Measurements from ENCODE around the gene ANKRD34A. TPM values are rescaled to one million over a fixed set of nuclear protein-coding genes. Genes with fewer than 3 reads are reported as not detected.

Gene ANKRD34A
- polyA plus RNA-seq, 4 donors, result 0.31 to 1.1 (median 0.51) TPM

DNA sequence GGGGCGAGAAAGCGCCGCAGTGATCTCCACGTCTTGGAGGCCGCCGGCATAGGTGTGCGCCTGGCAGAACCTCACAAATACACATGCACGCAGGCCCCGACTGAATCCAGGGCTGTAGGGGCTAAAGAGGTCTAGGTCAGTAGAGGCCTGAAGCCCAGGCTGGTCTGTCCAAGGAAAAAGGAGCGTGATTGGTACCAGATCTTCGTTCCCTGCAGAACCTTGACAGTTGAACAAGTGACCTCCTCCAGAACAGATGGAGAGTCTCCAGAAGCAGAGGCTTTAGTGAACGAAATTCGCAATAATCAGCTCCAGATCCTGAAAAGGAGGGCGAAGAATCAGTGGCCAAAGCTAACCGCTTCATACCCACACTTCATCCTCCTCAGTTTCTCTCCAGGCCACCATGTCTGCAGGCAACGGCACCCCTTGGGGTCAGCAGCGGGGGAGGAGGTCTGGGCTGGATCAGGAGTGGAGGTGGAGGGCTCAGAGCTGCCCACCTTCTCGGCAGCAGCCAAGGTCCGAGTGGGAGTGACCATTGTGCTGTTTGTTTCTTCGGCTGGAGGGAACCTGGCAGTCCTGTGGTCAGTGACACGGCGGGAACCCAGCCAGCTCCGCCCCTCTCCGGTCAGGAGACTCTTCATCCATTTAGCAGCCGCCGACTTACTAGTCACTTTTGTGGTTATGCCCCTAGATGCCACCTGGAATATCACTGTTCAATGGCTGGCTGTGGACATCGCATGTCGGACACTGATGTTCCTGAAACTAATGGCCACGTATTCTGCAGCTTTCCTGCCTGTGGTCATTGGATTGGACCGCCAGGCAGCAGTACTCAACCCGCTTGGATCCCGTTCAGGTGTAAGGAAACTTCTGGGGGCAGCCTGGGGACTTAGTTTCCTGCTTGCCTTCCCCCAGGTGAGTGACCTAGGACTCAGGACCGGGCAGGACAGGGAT, 45.1 kb downstream of the ANKRD34A start:
- Histone ChIP-seq H3K27me3 (ENCODE audit: control insufficient read depth in 3 of 3, insufficient read depth in 3 of 3, low read length in 3 of 3) (no peaks in the 10 kb centered on the region), H3K27ac (ENCODE audit: low read depth in 1 of 3, low read length in 2 of 3) (peak overlapping the region; percentile 13 to 95 (median 90)), H3K9me3 (ENCODE audit: control insufficient read depth in 2 of 2, insufficient read depth in 1 of 2, low read depth in 1 of 2, low read length in 1 of 2) (no peaks in the 10 kb centered on the region), H3K4me1 (ENCODE audit: control insufficient read depth in 3 of 3, insufficient read depth in 2 of 3, low read depth in 1 of 3, low read length in 2 of 3) (peaks cover 0 to 18% (median 4%) of the 10 kb centered on the region in 3 donors), H3K4me3 (ENCODE audit: low read depth in 1 of 3, low read length in 3 of 3) (peak overlapping the region; percentile 58 to 98 (median 59)), H3K36me3 (ENCODE audit: control insufficient read depth in 3 of 3, insufficient read depth in 2 of 3, low read depth in 1 of 3, low read length in 3 of 3) (peaks cover 0 to 17% (median 0%) of the 10 kb centered on the region in 3 donors)
- DNase-seq (peak; percentile 45 to 68), FAIRE-seq (no peak)
- WGBS, 3 donors, result 5 to 10% (median 6%) methylated on average over 33 of the region's 33 CpGs

DNA sequence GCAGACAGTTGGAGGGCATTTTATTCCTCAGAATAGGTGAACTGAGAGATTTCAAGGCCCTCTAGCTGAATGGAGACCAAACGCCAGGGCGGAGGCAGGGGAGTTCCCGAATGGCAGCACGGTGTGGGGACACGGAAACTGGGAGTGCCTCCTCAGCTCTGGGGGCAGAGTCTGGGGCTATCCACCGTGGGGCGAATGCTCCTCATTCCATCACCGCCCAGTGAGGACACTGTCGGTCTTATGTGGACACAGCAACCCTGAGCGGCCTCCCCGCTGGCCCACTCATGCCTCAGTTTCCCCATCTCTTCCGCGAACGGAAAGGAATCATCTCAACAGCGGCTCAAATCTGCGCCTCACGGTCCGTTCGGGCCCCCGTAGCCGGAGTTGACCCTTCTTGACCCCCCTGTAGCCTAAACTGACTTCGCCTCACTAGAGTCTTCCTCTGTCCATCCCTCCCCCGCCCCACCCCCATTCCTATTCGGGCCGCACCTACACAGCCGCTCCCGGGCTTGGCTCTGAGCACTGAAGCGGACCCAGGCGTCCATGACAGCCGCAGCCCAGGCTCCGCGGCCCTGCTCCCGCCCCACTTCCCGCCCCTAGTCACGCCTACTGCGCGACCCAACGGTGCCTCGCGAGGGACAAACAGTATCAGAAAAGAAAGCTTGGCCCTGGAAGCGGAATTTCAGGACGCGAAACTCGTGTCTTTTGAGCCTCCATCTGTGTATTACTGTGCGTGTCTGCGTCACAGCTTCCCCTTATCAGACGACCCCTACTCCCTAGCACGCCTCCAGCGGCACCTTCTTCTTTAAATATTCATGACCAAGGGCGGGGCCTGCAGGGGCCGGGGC, 46.0 kb downstream of the ANKRD34A start, which contains the start of gene PEX11B:
Gene PEX11B, minus strand, starts transcription at position 574 of the 848 bp plus-strand sequence. Its CDS starts 29 bp downstream, at position 545.
- peaks cover 0 to 18% (median 4%) of the 10 kb centered on the region in 3 donors for H3K4me1 ChIP-seq (ENCODE audit: control insufficient read depth in 3 of 3, insufficient read depth in 2 of 3, low read depth in 1 of 3, low read length in 2 of 3)
- peak; percentile 90 to 96 for DNase-seq
- 0 to 1% (median 1%) methylated on average over 44 to 51 of the region's 51 CpGs for WGBS, 3 donors
- H3K9me3 ChIP-seq (ENCODE audit: control insufficient read depth in 2 of 2, insufficient read depth in 1 of 2, low read depth in 1 of 2, low read length in 1 of 2), result no peaks in the 10 kb centered on the region
- no peak for FAIRE-seq
- no peaks in the 10 kb centered on the region for H3K27me3 ChIP-seq (ENCODE audit: control insufficient read depth in 3 of 3, insufficient read depth in 3 of 3, low read length in 3 of 3)
- H3K4me3 ChIP-seq (ENCODE audit: low read depth in 1 of 3, low read length in 3 of 3), result peak within 1 kb of the TSS; percentile 58 to 98 (median 59)
- peaks cover 0 to 17% (median 2%) of the 10 kb centered on the region in 3 donors for H3K36me3 ChIP-seq (ENCODE audit: control insufficient read depth in 3 of 3, insufficient read depth in 2 of 3, low read depth in 1 of 3, low read length in 3 of 3)
- H3K27ac ChIP-seq (ENCODE audit: low read depth in 1 of 3, low read length in 2 of 3), result peak within 1 kb of the TSS; percentile 56 to 95 (median 90)

DNA sequence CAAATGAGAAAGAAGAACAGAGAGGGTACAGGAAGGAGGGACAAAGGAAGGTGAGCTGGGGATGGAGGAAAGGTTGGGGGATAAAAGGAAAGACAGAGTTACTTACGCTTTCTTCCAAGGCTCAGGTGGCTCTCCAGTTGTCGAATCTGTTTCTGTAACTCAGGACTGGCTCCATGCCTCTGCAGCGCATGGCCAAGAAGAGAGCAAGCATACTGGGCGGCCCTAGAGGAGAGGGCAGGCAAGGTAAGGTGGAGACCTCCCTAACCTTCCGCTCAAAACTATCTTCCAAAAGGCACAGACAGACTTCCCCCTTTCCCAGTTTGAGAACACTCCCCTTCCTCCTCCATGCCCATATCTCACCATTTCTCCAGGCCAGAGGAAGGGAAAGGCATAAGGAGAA, 46.8 kb downstream of the ANKRD34A start:
- DNase-seq (no peak), FAIRE-seq (no peak)
- H3K4me1 ChIP-seq (ENCODE audit: control insufficient read depth in 3 of 3, insufficient read depth in 2 of 3, low read depth in 1 of 3, low read length in 2 of 3), result peaks cover 0 to 18% (median 4%) of the 10 kb centered on the region in 3 donors
- H3K4me3 ChIP-seq (ENCODE audit: low read depth in 1 of 3, low read length in 3 of 3), result peak overlapping the region; percentile 58 to 98 (median 59)
- H3K36me3 ChIP-seq (ENCODE audit: control insufficient read depth in 3 of 3, insufficient read depth in 2 of 3, low read depth in 1 of 3, low read length in 3 of 3), result peaks cover 0 to 17% (median 2%) of the 10 kb centered on the region in 3 donors
- H3K27me3 ChIP-seq (ENCODE audit: control insufficient read depth in 3 of 3, insufficient read depth in 3 of 3, low read length in 3 of 3), result no peaks in the 10 kb centered on the region
- peak overlapping the region in 2 of 3 donors; percentile 11 to 90 for H3K27ac ChIP-seq (ENCODE audit: low read depth in 1 of 3, low read length in 2 of 3)
- H3K9me3 ChIP-seq (ENCODE audit: control insufficient read depth in 2 of 2, insufficient read depth in 1 of 2, low read depth in 1 of 2, low read length in 1 of 2), result no peaks in the 10 kb centered on the region
- WGBS, 3 donors, result 75 to 84% (median 83%) methylated on average over 5 of the region's 5 CpGs

DNA sequence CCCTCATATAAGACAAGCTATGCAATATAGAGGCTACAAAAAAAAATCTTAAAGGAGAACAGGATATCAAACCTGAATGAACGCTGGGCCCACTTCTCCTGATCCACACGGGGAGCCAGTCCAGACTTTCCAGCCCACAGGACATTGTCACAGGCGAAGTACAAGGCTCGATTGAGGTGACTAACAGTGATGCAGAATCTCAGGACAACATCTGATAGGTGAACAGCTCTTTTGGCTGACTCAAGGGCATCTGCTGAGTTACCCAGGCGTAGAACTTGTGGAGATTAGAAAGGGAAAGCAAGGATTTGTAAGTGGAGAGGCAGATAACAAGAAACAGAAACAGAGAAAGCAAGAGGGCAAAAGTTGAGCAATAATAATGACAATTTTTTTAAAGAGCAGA, 47.6 kb downstream of the ANKRD34A start:
- FAIRE-seq (no peak), DNase-seq (no peak)
- Histone ChIP-seq H3K36me3 (ENCODE audit: control insufficient read depth in 3 of 3, insufficient read depth in 2 of 3, low read depth in 1 of 3, low read length in 3 of 3) (peaks cover 4 to 20% (median 8%) of the 10 kb centered on the region in 3 donors), H3K4me3 (ENCODE audit: low read depth in 1 of 3, low read length in 3 of 3) (no peak overlapping the region), H3K4me1 (ENCODE audit: control insufficient read depth in 3 of 3, insufficient read depth in 2 of 3, low read depth in 1 of 3, low read length in 2 of 3) (peaks cover 0 to 18% (median 4%) of the 10 kb centered on the region in 3 donors), H3K27me3 (ENCODE audit: control insufficient read depth in 3 of 3, insufficient read depth in 3 of 3, low read length in 3 of 3) (no peaks in the 10 kb centered on the region), H3K27ac (ENCODE audit: low read depth in 1 of 3, low read length in 2 of 3) (no peak overlapping the region), H3K9me3 (ENCODE audit: control insufficient read depth in 2 of 2, insufficient read depth in 1 of 2, low read depth in 1 of 2, low read length in 1 of 2) (no peaks in the 10 kb centered on the region)
- 65 to 77% (median 67%) methylated on average over 5 of the region's 5 CpGs for WGBS, 3 donors

DNA sequence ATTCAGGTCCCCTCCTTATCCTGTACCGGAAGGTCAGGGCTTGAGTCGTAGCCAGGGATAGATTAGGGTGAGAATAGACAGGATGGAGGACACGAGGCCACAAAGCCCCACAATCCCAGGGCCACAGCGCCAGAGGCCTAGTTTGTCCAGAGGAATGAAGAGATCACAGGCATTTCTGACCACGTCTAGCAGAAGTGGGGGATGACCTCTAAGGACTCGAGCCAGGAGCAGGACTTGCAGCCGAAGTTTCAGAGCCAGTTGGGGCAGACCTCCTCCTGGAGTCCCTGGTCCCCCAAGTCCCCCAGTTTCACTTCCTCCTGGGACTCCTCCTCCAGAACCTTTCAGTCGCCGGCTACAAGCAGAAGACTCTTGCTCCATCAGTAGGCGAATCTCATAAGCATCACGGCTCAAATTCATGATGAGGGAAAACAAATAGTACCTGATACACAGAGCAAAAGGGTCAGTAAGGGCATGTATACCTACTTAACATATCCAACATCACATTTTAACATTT, 52.2 kb downstream of the ANKRD34A start:
- peaks cover 6 to 22% (median 8%) of the 10 kb centered on the region in 3 donors for H3K36me3 ChIP-seq (ENCODE audit: control insufficient read depth in 3 of 3, insufficient read depth in 2 of 3, low read depth in 1 of 3, low read length in 3 of 3)
- no peaks in the 10 kb centered on the region for H3K27me3 ChIP-seq (ENCODE audit: control insufficient read depth in 3 of 3, insufficient read depth in 3 of 3, low read length in 3 of 3)
- H3K4me1 ChIP-seq (ENCODE audit: control insufficient read depth in 3 of 3, insufficient read depth in 2 of 3, low read depth in 1 of 3, low read length in 2 of 3), result no peaks in the 10 kb centered on the region
- no peak for DNase-seq
- FAIRE-seq, result no peak
- H3K9me3 ChIP-seq (ENCODE audit: control insufficient read depth in 2 of 2, insufficient read depth in 1 of 2, low read depth in 1 of 2, low read length in 1 of 2), result no peaks in the 10 kb centered on the region
- no peak overlapping the region for H3K4me3 ChIP-seq (ENCODE audit: low read depth in 1 of 3, low read length in 3 of 3)
- H3K27ac ChIP-seq (ENCODE audit: low read depth in 1 of 3, low read length in 2 of 3), result no peak overlapping the region
- 83 to 86% (median 84%) methylated on average over 11 of the region's 11 CpGs for WGBS, 3 donors

Other genes with a start within 250 kb of the ANKRD34A start
- 1 to 10 TPM in 2 of 4 donors, under 1 TPM in 2; 0.34 to 4.3 (median 1.1) TPM for gene CD160, start 245.1 kb downstream of the ANKRD34A start, polyA plus RNA-seq
- 10 to 100 TPM in 1 of 4 donors, 1 to 10 TPM in 3; 2.7 to 12.3 (median 4.0) TPM for gene RNF115, start 140.5 kb downstream of the ANKRD34A start, polyA plus RNA-seq
- gene POLR3C, start 140.4 kb downstream of the ANKRD34A start, polyA plus RNA-seq, result 10 to 100 TPM; 11.6 to 25.2 (median 17.3) TPM
- gene NUDT17, start 118.9 kb downstream of the ANKRD34A start, polyA plus RNA-seq, result 1 to 10 TPM in 3 of 4 donors, under 1 TPM in 1; 0.54 to 4.4 (median 1.6) TPM
- 10 to 100 TPM in 2 of 4 donors, 1 to 10 TPM in 2; 5.9 to 21.7 (median 9.2) TPM for gene PIAS3, start 105.5 kb downstream of the ANKRD34A start, polyA plus RNA-seq
- 1 to 10 TPM in 2 of 4 donors, under 1 TPM in 1, not detected in 1; 0.61 to 1.8 (median 1.1) TPM for gene ANKRD35, start 78.7 kb downstream of the ANKRD34A start, polyA plus RNA-seq
- 1 to 10 TPM in 1 of 4 donors, under 1 TPM in 3; 0.52 to 1.9 (median 0.61) TPM for gene ITGA10, start 54.5 kb downstream of the ANKRD34A start, polyA plus RNA-seq
- gene PEX11B, start 45.9 kb downstream of the ANKRD34A start, polyA plus RNA-seq, result 10 to 100 TPM; 30.6 to 41.2 (median 33.5) TPM
- 100 to 1,000 TPM in 2 of 4 donors, 10 to 100 TPM in 2; 62.2 to 151 (median 105) TPM for gene RBM8A, start 37.1 kb downstream of the ANKRD34A start, polyA plus RNA-seq
- 1 to 10 TPM in 3 of 4 donors, under 1 TPM in 1; 0.67 to 7.1 (median 4.5) TPM for gene LIX1L, start 6.6 kb downstream of the ANKRD34A start, polyA plus RNA-seq
- gene POLR3GL, start 115 bp upstream of the ANKRD34A start, polyA plus RNA-seq, result 10 to 100 TPM; 28.2 to 37.3 (median 33.8) TPM
- gene TXNIP, start 32.0 kb upstream of the ANKRD34A start, polyA plus RNA-seq, result 100 to 1,000 TPM in 3 of 4 donors, 10 to 100 TPM in 1; 85.4 to 652 (median 266) TPM
- gene HJV, start 57.2 kb upstream of the ANKRD34A start, polyA plus RNA-seq, result under 1 TPM in 1 of 4 donors, not detected in 3; 0.65 TPM
- under 1 TPM; 0.22 to 0.83 (median 0.32) TPM for gene NBPF10, start 180.2 kb upstream of the ANKRD34A start, polyA plus RNA-seq

Measured in small intestine (tissue), 7 donors.